SK-N-SH treated with all-trans-retinoic acid at 6 μM for 48 hours (cell line): ENCODE results near the gene APBA2.

Experiments used
- ATAC-seq: fragments of 200-7000 bp; cut with Tn5 transposase; 3 replicates; pipeline ENCODE4 v1.9.1; 2020; ENCODE audit warnings: mild to moderate bottlenecking, moderate library complexity
- ARNTL ChIP-seq: fragments of 450-650 bp; formaldehyde crosslinking; IDR thresholded peaks from 2 replicates; pipeline ENCODE4 v1.5.0; 2020; ENCODE audit warnings: low read depth, mild to moderate bottlenecking, moderate library complexity, borderline replicate concordance
- CREB5 ChIP-seq: fragments of 250-450 bp; sonication (Bioruptor Pico); IDR thresholded peaks from 2 replicates; pipeline ENCODE4 v1.5.1; 2020; ENCODE audit warnings: low read depth, mild to moderate bottlenecking, moderate library complexity
- CSDC2 ChIP-seq: fragments of 250-450 bp; sonication (Bioruptor Pico); IDR thresholded peaks from 2 replicates; pipeline ENCODE4 v1.5.0; 2020; ENCODE audit warnings: mild to moderate bottlenecking, moderate library complexity
- CSRNP3 ChIP-seq: fragments of 250-450 bp; sonication (Bioruptor Pico); IDR thresholded peaks from 2 replicates; pipeline ENCODE4 v1.5.1; 2021; ENCODE audit warnings: mild to moderate bottlenecking, moderate library complexity
- ESRRG ChIP-seq: fragments of 250-450 bp; sonication (Bioruptor Pico); IDR thresholded peaks from 2 replicates; pipeline ENCODE4 v1.6.1; 2021; ENCODE audit warnings: mild to moderate bottlenecking
- GLIS3 ChIP-seq: fragments of 250-450 bp; sonication (Bioruptor Pico); IDR thresholded peaks from 2 replicates; pipeline ENCODE4 v1.5.0; 2020; ENCODE audit warnings: mild to moderate bottlenecking, moderate library complexity
- ISL1 ChIP-seq: fragments of 250-450 bp; sonication (Bioruptor Pico); IDR thresholded peaks from 2 replicates; pipeline ENCODE4 v2.1.2; 2022; ENCODE audit warnings: mild to moderate bottlenecking, moderate library complexity
- OSR1 ChIP-seq: fragments of 250-450 bp; sonication (Bioruptor Pico); IDR thresholded peaks from 2 replicates; pipeline ENCODE4 v1.8.0; 2022; ENCODE audit warnings: moderate library complexity, mild to moderate bottlenecking, inconsistent platforms
- PATZ1 ChIP-seq: fragments of 250-450 bp; sonication (Bioruptor Pico); IDR thresholded peaks from 2 replicates; pipeline ENCODE4 v1.8.0; 2020; ENCODE audit warnings: mild to moderate bottlenecking, moderate library complexity, borderline replicate concordance
- POU6F1 ChIP-seq: fragments of 250-450 bp; sonication (Bioruptor Pico); IDR thresholded peaks from 2 replicates; pipeline ENCODE4 v1.8.0; 2021; ENCODE audit warnings: low read depth, mild to moderate bottlenecking, moderate library complexity, borderline replicate concordance
- PPARA ChIP-seq: fragments of 250-450 bp; sonication (Bioruptor Pico); IDR thresholded peaks from 2 replicates; pipeline ENCODE4 v1.5.0; 2020; ENCODE audit warnings: mild to moderate bottlenecking, borderline replicate concordance
- RARB ChIP-seq: fragments of 250-450 bp; sonication (Bioruptor Pico); IDR thresholded peaks from 2 replicates; pipeline ENCODE4 v1.8.0; 2021; ENCODE audit warnings: mild to moderate bottlenecking, moderate library complexity
- SNAI2 ChIP-seq: fragments of 250-450 bp; sonication (Bioruptor Pico); IDR thresholded peaks from 2 replicates; pipeline ENCODE4 v1.5.0; 2020; ENCODE audit warnings: mild to moderate bottlenecking, moderate library complexity
- TCF4 ChIP-seq: fragments of 250-450 bp; sonication (Bioruptor Pico); IDR thresholded peaks from 2 replicates; pipeline ENCODE4 v1.8.0; 2021; ENCODE audit warnings: mild to moderate bottlenecking, moderate library complexity, borderline replicate concordance
- TOX ChIP-seq: fragments of 250-450 bp; sonication (Bioruptor Pico); IDR thresholded peaks from 2 replicates; pipeline ENCODE4 v1.8.0; 2021; ENCODE audit warnings: mild to moderate bottlenecking, moderate library complexity, borderline replicate concordance
- ZC3H10 ChIP-seq: fragments of 250-450 bp; sonication (Bioruptor Pico); IDR thresholded peaks from 2 replicates; pipeline ENCODE4 v1.5.1; 2021; ENCODE audit warnings: mild to moderate bottlenecking, moderate library complexity
- ZFP3 ChIP-seq: fragments of 250-450 bp; sonication (Bioruptor Pico); IDR thresholded peaks from 2 replicates; pipeline ENCODE4 v1.5.0; 2020; ENCODE audit warnings: mild to moderate bottlenecking, moderate library complexity
- ZFP30 ChIP-seq: fragments of 450-650 bp; formaldehyde crosslinking; IDR thresholded peaks from 2 replicates; pipeline ENCODE4 v1.5.0; 2022; ENCODE audit warnings: mild to moderate bottlenecking, moderate library complexity
- ZNF565 ChIP-seq: fragments of 450-650 bp; formaldehyde crosslinking; conservative IDR thresholded peaks from 2 replicates; pipeline ENCODE4 v1.5.0; 2020; ENCODE audit warnings: low read depth, mild to moderate bottlenecking, moderate library complexity
- ZNF70 ChIP-seq: fragments of 450-650 bp; formaldehyde crosslinking; IDR thresholded peaks from 2 replicates; pipeline ENCODE4 v1.5.0; 2020; ENCODE audit warnings: mild to moderate bottlenecking, moderate library complexity
- ZNF8 ChIP-seq: fragments of 450-650 bp; formaldehyde crosslinking; IDR thresholded peaks from 2 replicates; pipeline ENCODE4 v1.5.0; 2020; ENCODE audit warnings: mild to moderate bottlenecking, moderate library complexity

The APBA2 gene

GRCh38 chr15:29129926-29130325, 244.2 kb downstream of the APBA2 start:
- TF ChIP-seq ZFP30 (CRISPR knock-in tag) (no peak), CREB5 (no peak), ZNF565 (CRISPR knock-in tag) (no peak), RARB (CRISPR knock-in tag) (no peak), CSRNP3 (no peak), TOX (CRISPR knock-in tag) (no peak), ARNTL (CRISPR knock-in tag) (no peak), ZNF70 (CRISPR knock-in tag) (no peak), GLIS3 (CRISPR knock-in tag) (no peak), ZNF8 (no peak), ZC3H10 (no peak), ZFP3 (CRISPR knock-in tag) (no peak), PATZ1 (CRISPR knock-in tag) (no peak)
- TF ChIP-seq, all 23 proteins: peak for 0
- no peak for ATAC-seq

GRCh38 chr15:29130476-29130875, 244.7 kb downstream of the APBA2 start:
- TF ChIP-seq TCF4 (no peak), ARNTL (CRISPR knock-in tag) (no peak), ZNF8 (no peak), GLIS3 (CRISPR knock-in tag) (no peak), ZFP3 (CRISPR knock-in tag) (no peak), SNAI2 (CRISPR knock-in tag) (no peak), POU6F1 (CRISPR knock-in tag) (no peak), ESRRG (CRISPR knock-in tag) (no peak), ZNF70 (CRISPR knock-in tag) (no peak), PATZ1 (CRISPR knock-in tag) (no peak), CREB5 (no peak), TOX (CRISPR knock-in tag) (no peak), CSDC2 (no peak)
- no peak for ATAC-seq

GRCh38 chr15:29130951-29131839, 245.4 kb downstream of the APBA2 start:
- TF ChIP-seq POU6F1 (CRISPR knock-in tag) (no peak), ZNF70 (CRISPR knock-in tag) (no peak), PPARA (CRISPR knock-in tag) (no peak), CREB5 (no peak), ZC3H10 (no peak), SNAI2 (CRISPR knock-in tag) (no peak), RARB (CRISPR knock-in tag) (no peak), ESRRG (CRISPR knock-in tag) (no peak), ZFP3 (CRISPR knock-in tag) (no peak), ZNF8 (no peak), OSR1 (CRISPR knock-in tag) (no peak), ISL1 (no peak)
- no peak for ATAC-seq
